ENCODE data around the gene CHRNA1. TPM values are rescaled to one million over a fixed set of nuclear protein-coding genes. Genes with fewer than 3 reads are reported as not detected.
"Not testable (repeated sequence)": the region's sequence is repeated elsewhere in the genome, so short reads cannot be mapped to it uniquely, and the experiment has no call there.

CHRNA1 gene
- total RNA-seq, 1 donor from 2014 or later: not detected

DNA sequence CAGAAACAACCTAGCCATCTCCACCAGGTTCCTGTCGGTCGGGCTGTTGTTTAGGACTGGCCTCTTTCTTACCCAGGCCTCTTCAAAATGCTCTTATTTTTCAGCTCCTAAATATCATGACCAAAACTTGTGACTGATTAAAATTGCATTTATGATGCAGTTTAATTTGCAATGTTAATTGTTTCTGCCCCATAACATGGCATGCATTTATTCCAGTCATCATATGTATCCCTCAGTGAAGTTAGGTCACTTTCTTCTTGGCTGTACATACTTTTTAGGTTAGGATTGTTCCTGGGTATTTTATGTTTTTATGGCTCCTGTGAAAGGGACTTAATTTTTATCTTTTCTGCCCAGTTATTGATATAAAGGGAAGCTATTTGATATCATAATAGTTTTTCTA is 50.6 kb downstream of the CHRNA1 start:
- Mint-ChIP-seq H3K27me3 (no peaks in the 10 kb centered on the region), H3K27ac (no peak overlapping the region), H3K9me3 (ENCODE audit: low read depth) (peaks cover 3% of the 10 kb centered on the region), H3K4me3 (ENCODE audit: low read depth) (no peak overlapping the region), H3K4me1 (ENCODE audit: low read depth) (no peaks in the 10 kb centered on the region), H3K36me3 (ENCODE audit: insufficient read depth) (no peaks in the 10 kb centered on the region)
- no peak for DNase-seq (ENCODE audit: low spot score, unreplicated experiment)
- no peak for TF ChIP-seq CTCF (IDR thresholded peaks at IDR 0.05; ENCODE audit: unreplicated experiment)

- Mint-ChIP-seq H3K36me3 (ENCODE audit: insufficient read depth) (no peaks in the 10 kb centered on the region), H3K9me3 (ENCODE audit: low read depth) (peaks cover 3% of the 10 kb centered on the region), H3K4me3 (ENCODE audit: low read depth) (no peak overlapping the region), H3K27ac (no peak overlapping the region), H3K4me1 (ENCODE audit: low read depth) (no peaks in the 10 kb centered on the region), H3K27me3 (no peaks in the 10 kb centered on the region)
- no peak for TF ChIP-seq CTCF (IDR thresholded peaks at IDR 0.05; ENCODE audit: unreplicated experiment)
- no peak for DNase-seq (ENCODE audit: low spot score, unreplicated experiment)
Observed at GRCh38 chr2:174711206-174711605, 53.1 kb downstream of the CHRNA1 start.

- DNase-seq (ENCODE audit: low spot score, unreplicated experiment); H3K36me3 Mint-ChIP-seq (ENCODE audit: insufficient read depth); H3K9me3 Mint-ChIP-seq (ENCODE audit: low read depth); H3K27me3 Mint-ChIP-seq; H3K27ac Mint-ChIP-seq; H3K4me1 Mint-ChIP-seq (ENCODE audit: low read depth); H3K4me3 Mint-ChIP-seq (ENCODE audit: low read depth): not testable (repeated sequence)
Observed at GRCh38 chr2:174709416-174710004, 54.8 kb downstream of the CHRNA1 start.

DNA sequence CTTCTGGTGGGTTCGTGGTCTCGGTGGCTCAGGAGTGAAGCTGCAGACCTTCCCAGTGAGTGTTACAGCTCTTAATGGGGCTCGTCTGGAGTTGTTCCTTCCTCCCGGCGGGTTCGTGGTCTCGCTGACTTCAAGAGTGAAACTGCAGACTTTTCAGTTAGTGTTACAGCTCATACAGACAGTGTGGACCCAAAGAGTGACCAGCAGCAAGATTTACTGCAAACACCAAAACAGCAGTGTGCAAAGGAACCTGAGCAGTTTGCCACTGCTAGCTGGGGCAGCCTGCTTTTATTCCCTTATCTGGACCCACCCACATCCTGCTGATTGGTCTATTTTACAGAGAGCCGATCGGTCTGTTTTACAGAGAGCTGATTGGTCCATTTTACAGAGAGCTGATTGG is 55.6 kb downstream of the CHRNA1 start:
- H3K4me3 Mint-ChIP-seq (ENCODE audit: low read depth): no peak overlapping the region
- no peak for DNase-seq (ENCODE audit: low spot score, unreplicated experiment)
- H3K27ac Mint-ChIP-seq: no peak overlapping the region
- no peaks in the 10 kb centered on the region for H3K36me3 Mint-ChIP-seq (ENCODE audit: insufficient read depth)
- H3K9me3 Mint-ChIP-seq (ENCODE audit: low read depth): peaks cover 3% of the 10 kb centered on the region
- no peaks in the 10 kb centered on the region for H3K4me1 Mint-ChIP-seq (ENCODE audit: low read depth)
- H3K27me3 Mint-ChIP-seq: peaks cover 3% of the 10 kb centered on the region
- TF ChIP-seq CTCF (IDR thresholded peaks at IDR 0.05; ENCODE audit: unreplicated experiment): no peak

GRCh38 chr2:174705321-174705720 is 59.0 kb downstream of the CHRNA1 start:
- Mint-ChIP-seq H3K27ac (no peak overlapping the region), H3K4me1 (ENCODE audit: low read depth) (peaks cover 1% of the 10 kb centered on the region), H3K27me3 (peaks cover 7% of the 10 kb centered on the region), H3K9me3 (ENCODE audit: low read depth) (peaks cover 3% of the 10 kb centered on the region), H3K4me3 (ENCODE audit: low read depth) (no peak overlapping the region), H3K36me3 (ENCODE audit: insufficient read depth) (no peaks in the 10 kb centered on the region)
- DNase-seq (ENCODE audit: low spot score, unreplicated experiment): no peak
- TF ChIP-seq CTCF (IDR thresholded peaks at IDR 0.05; ENCODE audit: unreplicated experiment): no peak

DNA sequence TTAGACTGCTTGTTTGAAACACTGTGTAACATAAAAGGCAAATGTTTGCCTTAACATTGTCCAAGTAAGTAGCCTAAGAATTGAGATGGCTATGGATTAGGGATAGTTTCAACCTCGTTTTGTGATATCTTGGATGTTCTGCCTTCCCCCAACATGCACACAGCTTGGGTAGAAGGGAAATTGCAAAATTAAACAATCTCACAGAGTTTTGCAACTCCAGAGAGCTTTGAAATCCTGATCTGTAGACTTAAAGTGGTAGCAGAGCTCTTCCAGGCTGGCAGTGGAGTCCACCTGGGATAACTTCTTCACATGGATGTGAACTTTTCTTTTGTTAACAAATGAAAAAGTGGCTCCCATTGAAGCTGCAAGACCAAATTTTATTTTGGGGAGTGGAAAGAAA is 59.6 kb downstream of the CHRNA1 start:
- peaks cover 7% of the 10 kb centered on the region for H3K27me3 Mint-ChIP-seq
- no peak for DNase-seq (ENCODE audit: low spot score, unreplicated experiment)
- no peak overlapping the region for H3K4me3 Mint-ChIP-seq (ENCODE audit: low read depth)
- peaks cover 3% of the 10 kb centered on the region for H3K9me3 Mint-ChIP-seq (ENCODE audit: low read depth)
- H3K27ac Mint-ChIP-seq: no peak overlapping the region
- H3K4me1 Mint-ChIP-seq (ENCODE audit: low read depth): peaks cover 1% of the 10 kb centered on the region
- no peaks in the 10 kb centered on the region for H3K36me3 Mint-ChIP-seq (ENCODE audit: insufficient read depth)
- no peak for TF ChIP-seq CTCF (IDR thresholded peaks at IDR 0.05; ENCODE audit: unreplicated experiment)

All from progenitor cell of endocrine pancreas (in vitro differentiated cells).